ENCODE data around the gene NFX1.

NFX1 gene

GRCh38 chr9:33403941-33404787, 113.8 kb downstream of the NFX1 start:
- no peak for DNase-seq (ENCODE audit: low read depth)
- H3K4me3 ChIP-seq (ENCODE audit: low read depth, low read length), result no peak overlapping the region
- TF ChIP-seq, protein P1, sequence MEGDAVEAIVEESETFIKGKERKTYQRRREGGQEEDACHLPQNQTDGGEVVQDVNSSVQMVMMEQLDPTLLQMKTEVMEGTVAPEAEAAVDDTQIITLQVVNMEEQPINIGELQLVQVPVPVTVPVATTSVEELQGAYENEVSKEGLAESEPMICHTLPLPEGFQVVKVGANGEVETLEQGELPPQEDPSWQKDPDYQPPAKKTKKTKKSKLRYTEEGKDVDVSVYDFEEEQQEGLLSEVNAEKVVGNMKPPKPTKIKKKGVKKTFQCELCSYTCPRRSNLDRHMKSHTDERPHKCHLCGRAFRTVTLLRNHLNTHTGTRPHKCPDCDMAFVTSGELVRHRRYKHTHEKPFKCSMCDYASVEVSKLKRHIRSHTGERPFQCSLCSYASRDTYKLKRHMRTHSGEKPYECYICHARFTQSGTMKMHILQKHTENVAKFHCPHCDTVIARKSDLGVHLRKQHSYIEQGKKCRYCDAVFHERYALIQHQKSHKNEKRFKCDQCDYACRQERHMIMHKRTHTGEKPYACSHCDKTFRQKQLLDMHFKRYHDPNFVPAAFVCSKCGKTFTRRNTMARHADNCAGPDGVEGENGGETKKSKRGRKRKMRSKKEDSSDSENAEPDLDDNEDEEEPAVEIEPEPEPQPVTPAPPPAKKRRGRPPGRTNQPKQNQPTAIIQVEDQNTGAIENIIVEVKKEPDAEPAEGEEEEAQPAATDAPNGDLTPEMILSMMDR (IDR thresholded peaks at IDR 0.05; ENCODE audit: low read depth, low read length, missing control alignments), result no peak

GRCh38 chr9:33404788-33405362, 114.6 kb downstream of the NFX1 start:
- DNase-seq (ENCODE audit: low read depth), result no peak
- no peak overlapping the region for H3K4me3 ChIP-seq (ENCODE audit: low read depth, low read length)
- TF ChIP-seq, protein P1 (IDR thresholded peaks at IDR 0.05; ENCODE audit: low read depth, low read length, missing control alignments), result no peak

DNA sequence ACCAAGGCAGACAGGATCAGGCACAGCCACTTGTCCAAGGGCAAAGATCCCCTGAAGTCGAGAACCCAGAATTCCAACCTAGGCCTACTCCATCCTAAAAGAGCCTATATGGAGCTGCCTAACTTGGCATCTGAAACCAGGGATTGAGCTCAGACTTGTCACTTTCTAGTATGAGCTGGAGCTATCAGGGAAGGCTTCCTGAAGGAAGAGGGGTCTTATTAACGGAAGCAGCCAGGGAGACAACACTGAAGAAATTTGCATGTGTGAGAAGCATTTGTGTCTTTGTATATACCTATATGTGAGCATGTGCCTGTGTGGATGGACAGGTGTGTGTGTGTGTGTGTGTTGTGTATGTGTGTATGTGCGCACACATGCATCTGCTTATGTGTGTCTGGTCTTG, 116.7 kb downstream of the NFX1 start:
- H3K4me3 ChIP-seq (ENCODE audit: low read depth, low read length), result no peak overlapping the region
- DNase-seq (ENCODE audit: low read depth), result no peak
- TF ChIP-seq, protein P1 (IDR thresholded peaks at IDR 0.05; ENCODE audit: low read depth, low read length, missing control alignments), result no peak

- TF ChIP-seq, protein P1 (IDR thresholded peaks at IDR 0.05; ENCODE audit: low read depth, low read length, missing control alignments), result no peak
- no peak for DNase-seq (ENCODE audit: low read depth)
- H3K4me3 ChIP-seq (ENCODE audit: low read depth, low read length), result no peak overlapping the region
These were observed 117.8 kb downstream of the NFX1 start for GRCh38 chr9:33408087-33408486.

DNA sequence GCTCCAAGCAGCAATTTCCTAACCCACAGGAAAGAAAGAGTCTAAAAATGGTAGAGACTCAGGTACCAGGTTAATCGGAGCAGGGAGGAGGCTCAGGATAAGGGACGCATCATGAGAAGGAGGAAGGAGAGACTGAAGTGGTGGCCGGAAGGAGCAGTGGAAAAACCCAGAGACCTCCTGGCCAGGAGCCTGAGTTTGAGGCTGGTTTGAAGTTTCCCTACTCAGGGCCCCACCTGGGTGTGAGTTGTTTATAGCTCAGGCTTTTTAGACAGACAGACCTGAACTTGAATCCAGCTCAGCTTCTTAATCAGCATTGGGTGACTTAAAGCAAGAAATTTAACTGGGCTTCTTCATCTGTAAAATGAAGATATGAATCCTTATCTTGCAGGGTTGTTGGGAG, 124.0 kb downstream of the NFX1 start:
- DNase-seq (ENCODE audit: low read depth), result no peak

DNA sequence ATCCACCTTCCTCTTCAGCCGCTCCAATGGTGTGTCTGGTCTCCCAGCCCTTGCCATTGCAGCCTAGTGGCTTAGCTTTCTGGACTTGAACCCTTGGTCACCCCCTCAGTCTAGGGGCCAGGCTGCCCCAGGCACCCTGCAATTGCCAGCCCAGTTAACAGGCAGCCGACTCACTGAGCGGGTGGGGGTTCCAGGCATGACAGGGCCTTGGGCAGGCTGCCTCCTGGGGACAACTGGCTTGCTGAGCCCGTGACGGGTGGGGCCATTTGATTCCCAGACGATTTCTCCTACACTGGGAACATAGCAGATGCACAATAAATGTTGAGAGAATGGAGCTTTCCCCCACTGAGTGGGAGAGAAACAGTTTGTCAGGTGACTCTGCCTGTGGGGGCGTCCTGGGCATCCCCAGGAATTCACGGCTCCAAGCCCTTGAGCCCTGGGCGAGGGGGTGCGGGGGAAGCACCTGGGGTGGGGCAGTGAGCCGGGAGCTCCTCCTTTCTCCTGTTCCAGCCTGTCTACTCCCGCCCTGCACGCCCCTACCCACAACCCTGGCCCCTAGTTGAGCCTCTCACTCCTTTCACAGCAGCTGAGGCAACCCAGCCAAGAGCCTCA, 124.7 kb downstream of the NFX1 start:
- H3K4me3 ChIP-seq (ENCODE audit: low read depth, low read length), result no peak overlapping the region

More for the DNA sequence above, 124.0 kb downstream of the NFX1 start:
- no peak overlapping the region for H3K4me3 ChIP-seq (ENCODE audit: low read depth, low read length)
- TF ChIP-seq, protein P1 (IDR thresholded peaks at IDR 0.05; ENCODE audit: low read depth, low read length, missing control alignments), result no peak

More for the DNA sequence above, 124.7 kb downstream of the NFX1 start:
- DNase-seq (ENCODE audit: low read depth), result no peak
- TF ChIP-seq, protein P1 (IDR thresholded peaks at IDR 0.05; ENCODE audit: low read depth, low read length, missing control alignments), result no peak

Data from GM12864 (cell line).